Rectal smooth muscle tissue (tissue), 1 donor: ENCODE measurements around the gene EXOC3L2.
"Not testable (repeated sequence)": the region's sequence is repeated elsewhere in the genome, so short reads cannot be mapped to it uniquely, and the experiment has no call there.

Source experiments
- H3K27ac ChIP-seq: one replicate; pipeline ENCODE4 v1.7.0; 2013; ENCODE audit warnings: low read depth, low read length, inconsistent platforms
- H3K27me3 ChIP-seq: one replicate; pipeline ENCODE4 v1.7.0; 2013; ENCODE audit warnings: low read length; ENCODE audit not compliant: control insufficient read depth, insufficient read depth
- H3K36me3 ChIP-seq: one replicate; pipeline ENCODE4 v1.7.0; 2013; ENCODE audit warnings: low read length; ENCODE audit not compliant: control insufficient read depth, insufficient read depth
- H3K4me1 ChIP-seq: one replicate; pipeline ENCODE4 v1.7.0; 2013; ENCODE audit warnings: low read length; ENCODE audit not compliant: control insufficient read depth, insufficient read depth
- H3K4me3 ChIP-seq: one replicate; pipeline ENCODE4 v1.7.0; 2013; ENCODE audit warnings: low read length
- H3K9ac ChIP-seq: one replicate; pipeline ENCODE4 v1.7.0; 2013; ENCODE audit warnings: low read length

The EXOC3L2 gene

GRCh38 chr19:45231891-45232290 lies 13.3 kb downstream of the EXOC3L2 start:
- no peak overlapping the region for H3K4me3 ChIP-seq
- peaks cover 14% of the 10 kb centered on the region for H3K27me3 ChIP-seq
- H3K4me1 ChIP-seq = no peaks in the 10 kb centered on the region
- H3K9ac ChIP-seq = no peak overlapping the region
- H3K36me3 ChIP-seq = no peaks in the 10 kb centered on the region
- H3K27ac ChIP-seq = no peak overlapping the region

GRCh38 chr19:45229056-45229455 lies 16.2 kb downstream of the EXOC3L2 start:
- H3K27me3 ChIP-seq, H3K36me3 ChIP-seq, H3K27ac ChIP-seq, H3K4me1 ChIP-seq, H3K4me3 ChIP-seq, H3K9ac ChIP-seq: not testable (repeated sequence)

GRCh38 chr19:45224645-45225044 lies 20.6 kb downstream of the EXOC3L2 start:
- no peak overlapping the region for H3K9ac ChIP-seq
- no peaks in the 10 kb centered on the region for H3K36me3 ChIP-seq
- H3K27ac ChIP-seq = no peak overlapping the region
- H3K4me1 ChIP-seq = no peaks in the 10 kb centered on the region
- no peak overlapping the region for H3K4me3 ChIP-seq
- H3K27me3 ChIP-seq = no peaks in the 10 kb centered on the region

GRCh38 chr19:45223879-45224278 lies 21.3 kb downstream of the EXOC3L2 start:
- H3K9ac ChIP-seq = no peak overlapping the region
- no peaks in the 10 kb centered on the region for H3K4me1 ChIP-seq
- no peak overlapping the region for H3K4me3 ChIP-seq
- H3K27me3 ChIP-seq = no peaks in the 10 kb centered on the region
- H3K27ac ChIP-seq = no peak overlapping the region
- H3K36me3 ChIP-seq = no peaks in the 10 kb centered on the region

GRCh38 chr19:45222724-45223123 lies 22.5 kb downstream of the EXOC3L2 start:
- Histone ChIP-seq H3K27me3 (no peaks in the 10 kb centered on the region), H3K27ac (no peak overlapping the region), H3K9ac (no peak overlapping the region), H3K4me3 (no peak overlapping the region), H3K4me1 (no peaks in the 10 kb centered on the region), H3K36me3 (no peaks in the 10 kb centered on the region)

- Histone ChIP-seq H3K27ac (no peak overlapping the region), H3K9ac (no peak overlapping the region), H3K36me3 (no peaks in the 10 kb centered on the region), H3K27me3 (peaks cover 10% of the 10 kb centered on the region), H3K4me3 (no peak overlapping the region), H3K4me1 (no peaks in the 10 kb centered on the region)
Observed at GRCh38 chr19:45218911-45219743, 26.1 kb downstream of the EXOC3L2 start.

- H3K27me3 ChIP-seq = peaks cover 10% of the 10 kb centered on the region
- H3K4me1 ChIP-seq = no peaks in the 10 kb centered on the region
- no peak overlapping the region for H3K4me3 ChIP-seq
- no peak overlapping the region for H3K9ac ChIP-seq
- no peak overlapping the region for H3K27ac ChIP-seq
- H3K36me3 ChIP-seq = no peaks in the 10 kb centered on the region
Observed at GRCh38 chr19:45218426-45218825, 26.8 kb downstream of the EXOC3L2 start.

GRCh38 chr19:45217957-45218334 lies 27.3 kb downstream of the EXOC3L2 start:
- no peaks in the 10 kb centered on the region for H3K4me1 ChIP-seq
- no peaks in the 10 kb centered on the region for H3K36me3 ChIP-seq
- no peak overlapping the region for H3K27ac ChIP-seq
- no peak overlapping the region for H3K4me3 ChIP-seq
- H3K27me3 ChIP-seq = peaks cover 10% of the 10 kb centered on the region
- no peak overlapping the region for H3K9ac ChIP-seq

- Histone ChIP-seq H3K4me3 (no peak overlapping the region), H3K36me3 (no peaks in the 10 kb centered on the region), H3K4me1 (no peaks in the 10 kb centered on the region), H3K27ac (no peak overlapping the region), H3K27me3 (peaks cover 10% of the 10 kb centered on the region), H3K9ac (no peak overlapping the region)
Observed at GRCh38 chr19:45217193-45217956, 27.8 kb downstream of the EXOC3L2 start.

GRCh38 chr19:45216667-45217066 lies 28.5 kb downstream of the EXOC3L2 start:
- Histone ChIP-seq H3K4me3 (no peak overlapping the region), H3K27ac (no peak overlapping the region), H3K36me3 (no peaks in the 10 kb centered on the region), H3K9ac (no peak overlapping the region), H3K4me1 (no peaks in the 10 kb centered on the region), H3K27me3 (peaks cover 10% of the 10 kb centered on the region)

GRCh38 chr19:45215391-45216191 lies 29.6 kb downstream of the EXOC3L2 start:
- Histone ChIP-seq H3K4me1 (no peaks in the 10 kb centered on the region), H3K36me3 (no peaks in the 10 kb centered on the region), H3K9ac (no peak overlapping the region), H3K27me3 (peaks cover 10% of the 10 kb centered on the region), H3K4me3 (no peak overlapping the region), H3K27ac (no peak overlapping the region)

- no peaks in the 10 kb centered on the region for H3K36me3 ChIP-seq
- no peaks in the 10 kb centered on the region for H3K4me1 ChIP-seq
- no peak overlapping the region for H3K4me3 ChIP-seq
- peaks cover 10% of the 10 kb centered on the region for H3K27me3 ChIP-seq
- H3K27ac ChIP-seq = no peak overlapping the region
- H3K9ac ChIP-seq = no peak overlapping the region
Observed at GRCh38 chr19:45213031-45213430, 32.2 kb downstream of the EXOC3L2 start.
